Measurements from ENCODE around the gene DMRTA2. TPM values are rescaled to one million over a fixed set of nuclear protein-coding genes. Genes with fewer than 3 reads are reported as not detected.

The DMRTA2 gene
- total and polyA plus RNA-seq, 3 experiments from 2014 or later = not detected

GRCh38 chr1:50416553-50417453 lies 6.4 kb downstream of the DMRTA2 start:
- Mint-ChIP-seq H3K27ac (peak overlapping the region in 1 of 8 donors; percentile 21), H3K9me3 (peaks cover 0 to 14% (median 1%) of the 10 kb centered on the region in 5 donors), H3K27me3 (peaks cover 64% of the 10 kb centered on the region in 2 donors), H3K4me1 (peaks cover 27 to 33% (median 29%) of the 10 kb centered on the region in 3 donors), H3K4me3 (peak overlapping the region in 4 of 7 donors; percentile 47 to 78 (median 52)), H3K36me3 (peaks cover 0 to 8% (median 2%) of the 10 kb centered on the region in 3 donors)
- Histone ChIP-seq H3K36me3 (ENCODE audit: insufficient read depth, low read length) (no peaks in the 10 kb centered on the region), H3K4me1 (ENCODE audit: insufficient read depth, low read length) (no peaks in the 10 kb centered on the region), H3K9me3 (ENCODE audit: low read length) (no peaks in the 10 kb centered on the region), H3K27ac (ENCODE audit: low read depth, low read length) (no peak overlapping the region), H3K27me3 (ENCODE audit: insufficient read depth, low read length, poor library complexity, severe bottlenecking) (peaks cover 8% of the 10 kb centered on the region), H3K4me3 (ENCODE audit: low read length) (no peak overlapping the region)
- no peak for DNase-seq
- ChIA-PET POLR2A (no interaction called here), CTCF (no interaction called here)

DNA sequence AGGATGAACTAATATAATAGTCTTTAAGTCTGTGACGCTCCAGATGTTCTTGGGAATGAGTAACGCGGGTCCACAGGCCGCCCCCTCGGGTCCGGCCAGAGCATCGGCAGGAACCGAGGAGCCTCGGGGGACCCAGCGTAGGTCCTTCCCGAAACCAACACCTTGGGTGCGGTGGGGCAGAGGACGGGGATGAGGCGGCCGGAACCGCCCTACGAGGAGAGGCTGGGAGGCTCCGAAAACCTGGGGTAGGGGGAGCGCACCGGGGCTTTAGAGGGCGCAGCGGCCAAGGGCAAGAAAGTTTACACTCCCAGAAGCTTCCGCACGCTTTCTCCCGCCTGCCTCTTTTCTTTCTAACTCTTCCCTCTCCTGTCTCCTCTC lies 7.1 kb downstream of the DMRTA2 start:
- peaks cover 8% of the 10 kb centered on the region for H3K27me3 ChIP-seq (ENCODE audit: insufficient read depth, low read length, poor library complexity, severe bottlenecking)

DNA sequence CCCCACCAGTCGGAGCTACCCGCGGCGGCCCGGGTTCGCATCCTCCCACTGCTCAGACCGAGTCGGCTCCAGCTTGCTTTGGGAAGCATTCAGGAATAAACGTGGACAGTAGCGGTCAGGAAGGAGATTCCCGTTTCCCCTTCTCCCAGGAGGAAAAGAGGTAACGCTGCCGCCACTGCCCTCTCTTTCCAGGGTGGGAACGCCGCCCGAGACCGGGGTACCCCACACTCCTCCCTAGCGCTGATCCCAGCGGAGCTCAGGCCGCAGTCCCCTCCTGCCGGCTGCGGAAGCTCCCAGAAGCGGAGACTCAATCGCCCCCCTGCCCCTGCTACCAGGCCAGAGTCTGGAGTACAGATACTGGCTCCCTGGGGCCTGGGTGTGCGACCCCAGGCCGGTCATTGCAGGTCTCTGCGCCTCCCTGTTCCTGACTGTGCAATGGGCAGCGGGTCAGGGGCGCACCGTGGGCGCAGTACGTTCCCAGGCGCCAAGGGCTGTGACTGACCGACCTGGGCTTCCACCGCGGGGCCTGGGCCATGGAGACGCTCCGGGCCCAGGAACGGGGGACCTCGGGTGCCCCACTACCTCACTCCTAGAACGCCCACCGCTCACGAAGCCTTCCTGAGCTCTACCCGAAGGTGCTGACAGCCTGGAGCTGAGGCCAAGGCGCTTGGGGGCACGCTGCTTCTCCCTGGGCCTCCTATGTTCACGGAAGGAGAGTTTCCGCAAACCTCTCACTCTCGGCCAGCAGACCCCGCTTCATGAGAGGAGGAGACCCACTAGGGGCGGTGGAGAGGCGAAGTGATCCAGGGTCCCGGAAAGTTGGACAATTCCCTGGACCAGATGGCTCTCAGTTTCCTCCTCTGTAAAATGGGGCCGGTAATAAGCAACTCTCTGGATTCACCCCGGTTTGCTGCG lies 7.8 kb downstream of the DMRTA2 start:
- Mint-ChIP-seq H3K27me3 (peaks cover 58 to 64% of the 10 kb centered on the region in 2 donors), H3K9me3 (peaks cover 0 to 14% (median 1%) of the 10 kb centered on the region in 5 donors), H3K4me1 (peaks cover 23 to 27% (median 24%) of the 10 kb centered on the region in 3 donors), H3K36me3 (peaks cover 0 to 8% (median 0%) of the 10 kb centered on the region in 3 donors), H3K27ac (no peak overlapping the region), H3K4me3 (no peak overlapping the region)
- Histone ChIP-seq H3K4me3 (ENCODE audit: low read length) (no peak overlapping the region), H3K36me3 (ENCODE audit: insufficient read depth, low read length) (no peaks in the 10 kb centered on the region), H3K4me1 (ENCODE audit: insufficient read depth, low read length) (no peaks in the 10 kb centered on the region), H3K27me3 (ENCODE audit: insufficient read depth, low read length, poor library complexity, severe bottlenecking) (peaks cover 5% of the 10 kb centered on the region), H3K27ac (ENCODE audit: low read depth, low read length) (no peak overlapping the region), H3K9me3 (ENCODE audit: low read length) (no peaks in the 10 kb centered on the region)
- CTCF ChIA-PET = no interaction called here
- POLR2A ChIA-PET = no interaction called here
- DNase-seq = no peak

More for the DNA sequence above, 7.1 kb downstream of the DMRTA2 start:
- Histone ChIP-seq H3K4me3 (ENCODE audit: low read length) (no peak overlapping the region), H3K27ac (ENCODE audit: low read depth, low read length) (no peak overlapping the region), H3K9me3 (ENCODE audit: low read length) (no peaks in the 10 kb centered on the region), H3K4me1 (ENCODE audit: insufficient read depth, low read length) (no peaks in the 10 kb centered on the region), H3K36me3 (ENCODE audit: insufficient read depth, low read length) (no peaks in the 10 kb centered on the region)
- Mint-ChIP-seq H3K4me3 (peak overlapping the region in 2 of 7 donors; percentile 47 to 61), H3K4me1 (peaks cover 24 to 28% (median 25%) of the 10 kb centered on the region in 3 donors), H3K9me3 (peaks cover 0 to 14% (median 1%) of the 10 kb centered on the region in 5 donors), H3K27me3 (peaks cover 59 to 61% of the 10 kb centered on the region in 2 donors), H3K27ac (peak overlapping the region in 1 of 8 donors; percentile 21), H3K36me3 (peaks cover 0 to 8% (median 0%) of the 10 kb centered on the region in 3 donors)
- ChIA-PET POLR2A (no interaction called here), CTCF (no interaction called here)
- no peak for DNase-seq

- POLR2A ChIA-PET = no interaction called here
- H3K4me3 Mint-ChIP-seq = no peak overlapping the region
- H3K9me3 ChIP-seq (ENCODE audit: low read length) = no peaks in the 10 kb centered on the region
- H3K4me3 ChIP-seq (ENCODE audit: low read length) = no peak overlapping the region
- no peaks in the 10 kb centered on the region for H3K4me1 ChIP-seq (ENCODE audit: insufficient read depth, low read length)
- H3K27me3 ChIP-seq (ENCODE audit: insufficient read depth, low read length, poor library complexity, severe bottlenecking) = peaks cover 4% of the 10 kb centered on the region
- peaks cover 17 to 20% (median 17%) of the 10 kb centered on the region in 3 donors for H3K4me1 Mint-ChIP-seq
- CTCF ChIA-PET = no interaction called here
- no peak overlapping the region for H3K27ac Mint-ChIP-seq
- peaks cover 52 to 60% of the 10 kb centered on the region in 2 donors for H3K27me3 Mint-ChIP-seq
- no peak overlapping the region for H3K27ac ChIP-seq (ENCODE audit: low read depth, low read length)
- DNase-seq = no peak
- H3K36me3 Mint-ChIP-seq = peaks cover 0 to 8% (median 0%) of the 10 kb centered on the region in 3 donors
- no peaks in the 10 kb centered on the region for H3K36me3 ChIP-seq (ENCODE audit: insufficient read depth, low read length)
- peaks cover 0 to 11% (median 3%) of the 10 kb centered on the region in 5 donors for H3K9me3 Mint-ChIP-seq
These were observed 8.4 kb downstream of the DMRTA2 start for GRCh38 chr1:50414853-50415234.

- Histone ChIP-seq H3K4me1 (ENCODE audit: insufficient read depth, low read length) (no peaks in the 10 kb centered on the region), H3K9me3 (ENCODE audit: low read length) (no peaks in the 10 kb centered on the region), H3K4me3 (ENCODE audit: low read length) (no peak overlapping the region), H3K27ac (ENCODE audit: low read depth, low read length) (no peak overlapping the region), H3K36me3 (ENCODE audit: insufficient read depth, low read length) (no peaks in the 10 kb centered on the region), H3K27me3 (ENCODE audit: insufficient read depth, low read length, poor library complexity, severe bottlenecking) (peaks cover 4% of the 10 kb centered on the region)
- H3K27me3 Mint-ChIP-seq = peaks cover 42 to 54% of the 10 kb centered on the region in 2 donors
- DNase-seq = no peak
- H3K36me3 Mint-ChIP-seq = peaks cover 0 to 8% (median 0%) of the 10 kb centered on the region in 3 donors
- peaks cover 11 to 15% (median 13%) of the 10 kb centered on the region in 3 donors for H3K4me1 Mint-ChIP-seq
- H3K27ac Mint-ChIP-seq = no peak overlapping the region
- no peak overlapping the region for H3K4me3 Mint-ChIP-seq
- POLR2A ChIA-PET = no interaction called here
- H3K9me3 Mint-ChIP-seq = peaks cover 0 to 11% (median 3%) of the 10 kb centered on the region in 5 donors
- CTCF ChIA-PET = no interaction called here
These were observed 10.3 kb downstream of the DMRTA2 start for GRCh38 chr1:50412813-50413476.

GRCh38 chr1:50405814-50406213 lies 17.4 kb downstream of the DMRTA2 start:
- Histone ChIP-seq H3K4me1 (ENCODE audit: insufficient read depth, low read length) (no peaks in the 10 kb centered on the region), H3K27me3 (ENCODE audit: insufficient read depth, low read length, poor library complexity, severe bottlenecking) (no peaks in the 10 kb centered on the region), H3K27ac (ENCODE audit: low read depth, low read length) (no peak overlapping the region), H3K4me3 (ENCODE audit: low read length) (no peak overlapping the region), H3K9me3 (ENCODE audit: low read length) (no peaks in the 10 kb centered on the region), H3K36me3 (ENCODE audit: insufficient read depth, low read length) (no peaks in the 10 kb centered on the region)
- CTCF ChIA-PET = no interaction called here
- POLR2A ChIA-PET = no interaction called here
- Mint-ChIP-seq H3K4me3 (no peak overlapping the region), H3K27me3 (peaks cover 30 to 52% of the 10 kb centered on the region in 2 donors), H3K27ac (no peak overlapping the region), H3K36me3 (peaks cover 0 to 6% (median 0%) of the 10 kb centered on the region in 3 donors), H3K4me1 (no peaks in the 10 kb centered on the region), H3K9me3 (peaks cover 0 to 5% (median 3%) of the 10 kb centered on the region in 5 donors)
- no peak for DNase-seq

GRCh38 chr1:50393522-50394120 lies 29.6 kb downstream of the DMRTA2 start:
- Histone ChIP-seq H3K9me3 (ENCODE audit: low read length) (no peaks in the 10 kb centered on the region), H3K36me3 (ENCODE audit: insufficient read depth, low read length) (no peaks in the 10 kb centered on the region), H3K27me3 (ENCODE audit: insufficient read depth, low read length, poor library complexity, severe bottlenecking) (no peaks in the 10 kb centered on the region), H3K4me3 (ENCODE audit: low read length) (no peak overlapping the region), H3K4me1 (ENCODE audit: insufficient read depth, low read length) (no peaks in the 10 kb centered on the region), H3K27ac (ENCODE audit: low read depth, low read length) (no peak overlapping the region)
- DNase-seq = no peak
- Mint-ChIP-seq H3K27ac (no peak overlapping the region), H3K4me1 (no peaks in the 10 kb centered on the region), H3K4me3 (no peak overlapping the region), H3K9me3 (peaks cover 0 to 8% (median 4%) of the 10 kb centered on the region in 5 donors), H3K36me3 (peaks cover 0 to 13% (median 0%) of the 10 kb centered on the region in 3 donors), H3K27me3 (peaks cover 14 to 61% of the 10 kb centered on the region in 2 donors)
- ChIA-PET CTCF (no interaction called here), POLR2A (no interaction called here)

All from CD8-positive, alpha-beta memory T cell (primary cell).